ENCODE results near the gene VPS13A.

VPS13A gene

GRCh38 chr9:77162366-77162765 lies 15.0 kb upstream of the VPS13A start:
- peak overlapping the region; percentile 42 for H3K9ac ChIP-seq (ENCODE audit: low read length)
- no peaks in the 10 kb centered on the region for H3K36me3 ChIP-seq (ENCODE audit: control insufficient read depth, insufficient read depth, low read length, severe bottlenecking)
- H3K9me3 ChIP-seq (ENCODE audit: control insufficient read depth, low read length), result no peaks in the 10 kb centered on the region
- H3K4me3 ChIP-seq (ENCODE audit: low read length), result no peak overlapping the region
- peaks cover 54% of the 10 kb centered on the region for H3K4me1 ChIP-seq (ENCODE audit: control insufficient read depth, insufficient read depth, low read length)
- DNase-seq (ENCODE audit: low read depth), result no peak
- no peaks in the 10 kb centered on the region for H3K27me3 ChIP-seq (replicated peaks; ENCODE audit: control insufficient read depth, insufficient read depth, low read length)

- no peaks in the 10 kb centered on the region for H3K27me3 ChIP-seq (replicated peaks; ENCODE audit: control insufficient read depth, insufficient read depth, low read length)
- no peaks in the 10 kb centered on the region for H3K9me3 ChIP-seq (ENCODE audit: control insufficient read depth, low read length)
- H3K36me3 ChIP-seq (ENCODE audit: control insufficient read depth, insufficient read depth, low read length, severe bottlenecking), result no peaks in the 10 kb centered on the region
- no peak overlapping the region for H3K9ac ChIP-seq (ENCODE audit: low read length)
- H3K4me1 ChIP-seq (ENCODE audit: control insufficient read depth, insufficient read depth, low read length), result peaks cover 47% of the 10 kb centered on the region
- H3K4me3 ChIP-seq (ENCODE audit: low read length), result no peak overlapping the region
- DNase-seq (ENCODE audit: low read depth), result peak; percentile 71
Observed at GRCh38 chr9:77163884-77164283, 13.4 kb upstream of the VPS13A start.

- peaks cover 33% of the 10 kb centered on the region for H3K4me1 ChIP-seq (ENCODE audit: control insufficient read depth, insufficient read depth, low read length)
- DNase-seq (ENCODE audit: low read depth), result no peak
- peaks cover 3% of the 10 kb centered on the region for H3K27me3 ChIP-seq (replicated peaks; ENCODE audit: control insufficient read depth, insufficient read depth, low read length)
- no peaks in the 10 kb centered on the region for H3K9me3 ChIP-seq (ENCODE audit: control insufficient read depth, low read length)
- H3K9ac ChIP-seq (ENCODE audit: low read length), result no peak overlapping the region
- no peaks in the 10 kb centered on the region for H3K36me3 ChIP-seq (ENCODE audit: control insufficient read depth, insufficient read depth, low read length, severe bottlenecking)
- H3K4me3 ChIP-seq (ENCODE audit: low read length), result no peak overlapping the region
Observed at GRCh38 chr9:77166193-77166592, 11.1 kb upstream of the VPS13A start.

GRCh38 chr9:77170991-77171699 lies 6.2 kb upstream of the VPS13A start:
- Histone ChIP-seq H3K27me3 (replicated peaks; ENCODE audit: control insufficient read depth, insufficient read depth, low read length) (peaks cover 4% of the 10 kb centered on the region), H3K9me3 (ENCODE audit: control insufficient read depth, low read length) (no peaks in the 10 kb centered on the region), H3K36me3 (ENCODE audit: control insufficient read depth, insufficient read depth, low read length, severe bottlenecking) (no peaks in the 10 kb centered on the region), H3K4me1 (ENCODE audit: control insufficient read depth, insufficient read depth, low read length) (no peaks in the 10 kb centered on the region), H3K9ac (ENCODE audit: low read length) (no peak overlapping the region), H3K4me3 (ENCODE audit: low read length) (no peak overlapping the region)
- DNase-seq (ENCODE audit: low read depth), result no peak

- no peaks in the 10 kb centered on the region for H3K36me3 ChIP-seq (ENCODE audit: control insufficient read depth, insufficient read depth, low read length, severe bottlenecking)
- no peaks in the 10 kb centered on the region for H3K9me3 ChIP-seq (ENCODE audit: control insufficient read depth, low read length)
- H3K27me3 ChIP-seq (replicated peaks; ENCODE audit: control insufficient read depth, insufficient read depth, low read length), result peaks cover 4% of the 10 kb centered on the region
- peaks cover 15% of the 10 kb centered on the region for H3K4me1 ChIP-seq (ENCODE audit: control insufficient read depth, insufficient read depth, low read length)
- H3K9ac ChIP-seq (ENCODE audit: low read length), result no peak overlapping the region
- no peak overlapping the region for H3K4me3 ChIP-seq (ENCODE audit: low read length)
- DNase-seq (ENCODE audit: low read depth), result no peak
Observed at GRCh38 chr9:77175151-77175550, 2.2 kb upstream of the VPS13A start.

- Histone ChIP-seq H3K36me3 (ENCODE audit: control insufficient read depth, insufficient read depth, low read length, severe bottlenecking) (no peaks in the 10 kb centered on the region), H3K4me3 (ENCODE audit: low read length) (no peak overlapping the region), H3K9ac (ENCODE audit: low read length) (no peak overlapping the region), H3K4me1 (ENCODE audit: control insufficient read depth, insufficient read depth, low read length) (peaks cover 23% of the 10 kb centered on the region), H3K27me3 (replicated peaks; ENCODE audit: control insufficient read depth, insufficient read depth, low read length) (peaks cover 2% of the 10 kb centered on the region), H3K9me3 (ENCODE audit: control insufficient read depth, low read length) (no peaks in the 10 kb centered on the region)
- no peak for DNase-seq (ENCODE audit: low read depth)
Observed at GRCh38 chr9:77176106-77176505, 1.2 kb upstream of the VPS13A start.

- H3K4me1 ChIP-seq (ENCODE audit: control insufficient read depth, insufficient read depth, low read length), result peaks cover 23% of the 10 kb centered on the region
- no peak for DNase-seq (ENCODE audit: low read depth)
- peak overlapping the region; percentile 91 for H3K9ac ChIP-seq (ENCODE audit: low read length)
Observed at GRCh38 chr9:77176686-77177142, 620 bp upstream of the VPS13A start.

GRCh38 chr9:77177894-77178794 lies 810 bp downstream of the VPS13A start:
- H3K27me3 ChIP-seq (replicated peaks; ENCODE audit: control insufficient read depth, insufficient read depth, low read length), result no peaks in the 10 kb centered on the region
- H3K36me3 ChIP-seq (ENCODE audit: control insufficient read depth, insufficient read depth, low read length, severe bottlenecking), result no peaks in the 10 kb centered on the region
- peak overlapping the region; percentile 91 for H3K9ac ChIP-seq (ENCODE audit: low read length)
- peak overlapping the region; percentile 97 for H3K4me3 ChIP-seq (ENCODE audit: low read length)
- no peaks in the 10 kb centered on the region for H3K9me3 ChIP-seq (ENCODE audit: control insufficient read depth, low read length)
- DNase-seq (ENCODE audit: low read depth), result peak; percentile 69
- H3K4me1 ChIP-seq (ENCODE audit: control insufficient read depth, insufficient read depth, low read length), result peaks cover 23% of the 10 kb centered on the region

More at GRCh38 chr9:77176686-77177142, 620 bp upstream of the VPS13A start:
- Histone ChIP-seq H3K36me3 (ENCODE audit: control insufficient read depth, insufficient read depth, low read length, severe bottlenecking) (no peaks in the 10 kb centered on the region), H3K9me3 (ENCODE audit: control insufficient read depth, low read length) (no peaks in the 10 kb centered on the region), H3K27me3 (replicated peaks; ENCODE audit: control insufficient read depth, insufficient read depth, low read length) (no peaks in the 10 kb centered on the region), H3K4me3 (ENCODE audit: low read length) (peak overlapping the region; percentile 97)

- Histone ChIP-seq H3K9ac (ENCODE audit: low read length) (no peak overlapping the region), H3K4me3 (ENCODE audit: low read length) (no peak overlapping the region), H3K9me3 (ENCODE audit: control insufficient read depth, low read length) (no peaks in the 10 kb centered on the region), H3K36me3 (ENCODE audit: control insufficient read depth, insufficient read depth, low read length, severe bottlenecking) (no peaks in the 10 kb centered on the region), H3K27me3 (replicated peaks; ENCODE audit: control insufficient read depth, insufficient read depth, low read length) (no peaks in the 10 kb centered on the region), H3K4me1 (ENCODE audit: control insufficient read depth, insufficient read depth, low read length) (peaks cover 23% of the 10 kb centered on the region)
- DNase-seq (ENCODE audit: low read depth), result peak; percentile 39
Observed at GRCh38 chr9:77180056-77180455, 2.7 kb downstream of the VPS13A start.

- no peaks in the 10 kb centered on the region for H3K36me3 ChIP-seq (ENCODE audit: control insufficient read depth, insufficient read depth, low read length, severe bottlenecking)
- no peaks in the 10 kb centered on the region for H3K27me3 ChIP-seq (replicated peaks; ENCODE audit: control insufficient read depth, insufficient read depth, low read length)
- peaks cover 23% of the 10 kb centered on the region for H3K4me1 ChIP-seq (ENCODE audit: control insufficient read depth, insufficient read depth, low read length)
- no peak overlapping the region for H3K4me3 ChIP-seq (ENCODE audit: low read length)
- no peak overlapping the region for H3K9ac ChIP-seq (ENCODE audit: low read length)
- no peaks in the 10 kb centered on the region for H3K9me3 ChIP-seq (ENCODE audit: control insufficient read depth, low read length)
- DNase-seq (ENCODE audit: low read depth), result no peak
Observed at GRCh38 chr9:77183581-77183980, 6.2 kb downstream of the VPS13A start.

GRCh38 chr9:77188242-77188641 lies 10.9 kb downstream of the VPS13A start:
- H3K4me3 ChIP-seq (ENCODE audit: low read length), result no peak overlapping the region
- H3K9me3 ChIP-seq (ENCODE audit: control insufficient read depth, low read length), result no peaks in the 10 kb centered on the region
- no peak for DNase-seq (ENCODE audit: low read depth)
- no peaks in the 10 kb centered on the region for H3K36me3 ChIP-seq (ENCODE audit: control insufficient read depth, insufficient read depth, low read length, severe bottlenecking)
- no peak overlapping the region for H3K9ac ChIP-seq (ENCODE audit: low read length)
- H3K27me3 ChIP-seq (replicated peaks; ENCODE audit: control insufficient read depth, insufficient read depth, low read length), result no peaks in the 10 kb centered on the region
- no peaks in the 10 kb centered on the region for H3K4me1 ChIP-seq (ENCODE audit: control insufficient read depth, insufficient read depth, low read length)
